GM13977 (cell line): ENCODE measurements around the gene RIPK3.
"Not testable (repeated sequence)": the region's sequence is repeated elsewhere in the genome, so short reads cannot be mapped to it uniquely, and the experiment has no call there.

Experiments used
- DNase-seq: peaks from one replicate; pipeline ENCODE4 v3.0.0; 2012; ENCODE audit warnings: low spot score
- CTCF ChIP-seq: IDR thresholded peaks from 2 replicates; pipeline ENCODE4 v1.5.1; 2012; ENCODE audit warnings: mild to moderate bottlenecking, control low read depth; ENCODE audit not compliant: insufficient read depth; ENCODE audit errors: extremely low read depth, missing control alignments
- in situ Hi-C: fragments of 300-500 bp; cut with MboI; formaldehyde crosslinking; loops from one replicate; pipeline ENCODE4 v1.12.0; 2022; ENCODE audit warnings: low sequenced_read_pairs, low pct_unique_long_range_greater_than_20kb, mixed read lengths, inconsistent platforms; ENCODE audit not compliant: unreplicated experiment

RIPK3 gene

GRCh38 chr14:24339284-24340151 lies at the start of gene RIPK3:
Gene RIPK3 (minus strand): TSS chr14:24339991. CDS start chr14:24339826, 165 bp downstream.
- no peak for TF ChIP-seq CTCF
- DNase-seq: peak; percentile 80
- in situ Hi-C loops: loop anchor here (25.0 kb wide), 1 partner anchor 323 kb away; no protein-coding TSS in a partner anchor

- no peak for DNase-seq
- in situ Hi-C loops: no loop called here
- TF ChIP-seq CTCF: no peak
These were observed 49.5 kb upstream of the RIPK3 start for GRCh38 chr14:24389226-24389848.

GRCh38 chr14:24388474-24389179 lies 48.8 kb upstream of the RIPK3 start:
- TF ChIP-seq CTCF: no peak
- in situ Hi-C loops: no loop called here
- DNase-seq: no peak

- in situ Hi-C loops, DNase-seq: not testable (repeated sequence)
These were observed 47.8 kb upstream of the RIPK3 start for GRCh38 chr14:24387579-24387978.

GRCh38 chr14:24387009-24387345 lies 47.2 kb upstream of the RIPK3 start:
- TF ChIP-seq CTCF: no peak
- DNase-seq: no peak
- in situ Hi-C loops: no loop called here

GRCh38 chr14:24385524-24385923 lies 45.7 kb upstream of the RIPK3 start:
- in situ Hi-C loops: no loop called here
- TF ChIP-seq CTCF: no peak
- no peak for DNase-seq

GRCh38 chr14:24384169-24384568 lies 44.4 kb upstream of the RIPK3 start:
- in situ Hi-C loops: no loop called here
- DNase-seq: no peak
- TF ChIP-seq CTCF: no peak
